GM19328 (cell line): Measurements from ENCODE around the gene AHCY.
"Not testable (repeated sequence)": the region's sequence is repeated elsewhere in the genome, so short reads cannot be mapped to it uniquely, and the experiment has no call there.

ENCODE experiments used
- ATAC-seq: cut with Tn5 transposase; IDR thresholded peaks from one replicate; pipeline ENCODE4 v1.9.1; 2021; ENCODE audit warnings: mild to moderate bottlenecking, moderate library complexity; ENCODE audit not compliant: unreplicated experiment

Gene AHCY

DNA sequence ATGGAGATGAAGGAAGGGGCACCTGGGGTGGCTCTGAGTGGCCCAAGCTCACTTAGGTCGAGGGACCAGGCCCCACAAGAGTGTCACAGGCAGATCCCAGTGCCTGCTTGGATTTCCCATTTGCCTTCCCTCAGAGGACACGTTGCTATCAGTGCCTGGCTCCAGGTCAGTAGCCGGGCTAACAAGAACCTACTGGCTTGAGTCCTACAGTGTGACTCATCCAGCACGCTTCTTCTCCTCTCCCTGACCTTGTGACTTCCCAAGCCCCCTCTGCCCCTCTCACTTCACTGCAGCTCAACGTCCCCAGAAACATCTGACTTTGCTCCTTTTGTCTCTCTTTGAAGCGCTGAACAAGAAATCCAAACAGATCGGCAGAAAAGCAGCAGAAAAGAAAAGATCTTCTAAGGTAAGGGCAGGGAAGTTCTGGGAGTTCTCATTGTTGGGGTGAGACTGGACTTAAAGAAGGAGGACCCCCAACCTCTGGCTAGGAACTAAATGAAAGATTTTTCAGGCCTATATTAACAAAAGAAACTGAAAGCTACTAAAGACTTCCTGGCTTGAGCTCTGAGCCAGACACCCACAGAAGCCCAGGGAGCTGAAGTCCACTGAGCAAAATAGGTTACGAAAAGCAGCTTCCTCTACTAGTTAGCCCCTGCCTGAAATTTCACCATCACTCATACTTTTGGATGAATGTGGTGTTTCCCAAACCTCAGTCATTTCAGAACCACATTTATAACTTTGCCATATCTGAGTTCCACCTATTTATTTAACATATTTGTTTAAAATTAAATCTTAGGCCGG is 40.5 kb downstream of the AHCY start:
- no peak for ATAC-seq

DNA sequence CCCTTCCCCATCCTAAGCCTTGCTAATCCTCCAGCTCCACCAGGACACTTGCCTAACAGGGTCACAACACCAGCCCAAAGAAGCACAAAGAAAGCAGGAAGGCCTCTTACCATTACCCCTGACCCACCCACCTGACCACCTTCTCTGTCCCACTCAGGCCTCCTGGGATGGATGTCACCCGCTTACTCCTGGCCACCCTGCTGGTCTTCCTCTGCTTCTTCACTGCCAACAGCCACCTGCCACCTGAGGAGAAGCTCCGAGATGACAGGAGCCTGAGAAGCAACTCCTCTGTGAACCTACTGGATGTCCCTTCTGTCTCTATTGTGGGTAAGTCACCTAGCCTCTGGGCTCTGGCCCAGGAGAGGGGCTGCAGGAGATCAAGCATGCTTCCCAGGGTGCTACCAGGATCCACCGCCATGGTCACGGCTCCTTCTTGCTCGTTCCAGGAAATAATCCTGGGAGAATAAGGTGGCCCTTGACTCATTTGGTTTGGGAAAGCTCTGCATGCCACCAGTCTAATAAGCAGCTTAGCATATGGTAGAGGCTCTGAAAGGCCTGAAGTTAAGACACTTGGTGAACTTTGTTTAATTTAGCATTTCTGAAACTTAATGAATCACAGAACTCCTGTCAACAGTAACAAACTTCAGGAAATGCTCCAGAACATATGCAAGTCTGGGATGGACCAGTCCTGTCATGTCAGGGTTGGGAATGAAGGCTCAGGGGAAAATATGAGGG is 42.8 kb downstream of the AHCY start:
- ATAC-seq = no peak

DNA sequence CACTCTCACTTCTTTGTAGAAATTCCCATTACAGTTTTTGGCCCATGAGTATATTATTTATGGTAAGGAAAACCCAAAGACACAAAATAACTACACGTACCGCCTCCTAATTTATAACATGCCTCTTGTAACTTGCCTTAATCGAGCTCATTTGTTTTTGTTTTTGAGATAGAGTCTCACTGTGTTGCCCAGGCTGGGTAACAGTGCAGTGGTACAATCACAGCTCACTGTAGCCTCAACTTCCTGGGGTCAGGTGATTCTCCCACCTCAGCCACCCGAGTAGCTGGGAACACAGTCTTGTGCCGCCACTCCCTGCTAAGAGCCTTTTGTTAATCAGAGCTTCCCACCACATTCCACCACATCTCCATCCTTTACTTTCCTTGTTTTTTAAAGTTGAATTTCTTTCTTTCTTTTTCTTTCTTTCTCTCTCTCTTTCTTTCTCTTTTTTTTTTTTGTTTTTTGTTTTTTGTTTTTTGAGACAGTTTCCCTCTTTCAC is 46.5 kb downstream of the AHCY start:
- ATAC-seq = no peak

DNA sequence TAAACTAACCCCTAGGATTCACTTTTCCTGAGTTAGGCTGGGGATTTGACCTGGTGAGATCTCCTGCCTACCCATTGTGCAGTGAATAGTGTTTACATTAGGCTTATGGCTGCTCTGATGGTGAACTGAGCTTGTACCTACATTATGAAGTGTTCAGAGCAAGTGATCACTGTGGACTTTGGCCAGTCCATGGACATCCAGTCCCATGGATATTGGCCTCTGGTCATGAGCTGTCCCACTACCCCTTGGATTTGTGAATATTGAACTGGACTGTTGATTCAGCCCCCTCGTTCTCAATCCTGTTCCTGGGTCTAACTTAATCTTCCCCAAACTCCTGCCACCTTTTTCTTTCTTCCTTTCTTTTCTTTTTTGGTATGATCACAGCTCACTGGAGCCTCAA is 48.2 kb downstream of the AHCY start:
- no peak for ATAC-seq

DNA sequence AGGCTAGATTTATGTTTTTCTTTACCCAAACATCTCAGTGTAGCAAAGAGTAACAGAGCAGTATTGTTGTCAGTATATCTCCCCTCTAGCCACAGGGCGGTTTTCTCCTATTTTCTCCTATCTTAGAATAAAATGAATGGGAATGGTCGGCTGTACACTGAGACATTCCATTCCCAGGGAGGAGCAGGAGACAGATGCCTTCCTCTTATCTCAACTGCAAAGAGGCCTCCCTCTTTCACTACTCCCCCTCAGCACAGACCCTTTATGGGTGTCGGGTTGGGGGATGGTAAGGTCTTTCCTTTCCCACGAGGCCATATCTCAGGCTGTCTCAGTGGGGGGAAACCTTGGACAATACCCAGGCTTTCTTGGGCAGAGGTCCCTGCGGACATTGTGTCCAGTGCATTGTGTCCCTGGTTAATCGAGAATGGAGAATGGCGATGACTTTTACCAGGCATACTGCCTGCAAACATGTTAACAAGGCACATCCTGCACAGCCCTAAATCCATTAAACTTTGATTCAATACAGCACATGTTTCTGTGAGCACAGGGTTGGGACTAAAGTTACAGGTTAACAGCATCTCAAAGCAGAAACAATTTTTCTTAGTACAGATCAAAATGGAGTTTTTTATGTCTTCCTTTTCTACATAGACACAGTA is 50.6 kb downstream of the AHCY start:
- ATAC-seq = not testable (repeated sequence)

DNA sequence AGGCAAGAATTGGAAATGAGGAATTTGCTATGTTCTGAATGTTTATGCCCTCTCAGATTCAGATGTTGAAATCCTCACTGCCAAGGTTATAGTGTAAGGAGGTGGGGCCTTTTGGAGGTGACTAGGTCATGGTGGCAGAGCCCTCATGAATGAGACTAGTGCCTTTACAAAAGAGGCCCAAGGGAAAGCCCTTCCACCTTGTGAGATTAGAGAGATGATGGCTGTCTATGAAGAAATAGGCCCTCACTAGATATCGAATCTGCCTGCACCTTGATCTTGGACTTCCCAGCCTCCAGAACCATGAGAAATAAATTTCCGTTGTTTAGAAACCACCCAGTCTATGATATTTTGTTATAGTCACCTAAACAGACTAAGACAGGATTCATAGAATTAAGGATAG is 51.5 kb downstream of the AHCY start:
- no peak for ATAC-seq

DNA sequence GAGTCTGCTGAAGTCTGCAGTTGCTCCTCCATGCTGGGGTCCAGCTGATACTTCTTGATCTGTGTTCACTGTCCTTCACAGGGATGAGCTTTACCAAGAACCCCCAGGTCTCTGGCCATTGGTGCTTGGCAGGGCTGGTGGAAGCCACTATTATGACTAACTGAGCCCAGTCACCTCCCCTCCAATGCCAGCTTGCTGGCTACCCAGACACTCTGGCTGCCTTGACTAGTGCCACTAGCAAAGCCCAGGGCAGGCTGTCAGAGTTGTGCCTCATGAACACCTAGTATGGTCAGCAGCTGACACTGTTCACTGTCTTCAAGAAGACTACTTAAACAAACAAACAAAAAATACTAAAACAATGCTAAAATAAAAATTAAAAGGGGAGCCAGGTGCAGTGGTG is 53.1 kb downstream of the AHCY start:
- no peak for ATAC-seq

DNA sequence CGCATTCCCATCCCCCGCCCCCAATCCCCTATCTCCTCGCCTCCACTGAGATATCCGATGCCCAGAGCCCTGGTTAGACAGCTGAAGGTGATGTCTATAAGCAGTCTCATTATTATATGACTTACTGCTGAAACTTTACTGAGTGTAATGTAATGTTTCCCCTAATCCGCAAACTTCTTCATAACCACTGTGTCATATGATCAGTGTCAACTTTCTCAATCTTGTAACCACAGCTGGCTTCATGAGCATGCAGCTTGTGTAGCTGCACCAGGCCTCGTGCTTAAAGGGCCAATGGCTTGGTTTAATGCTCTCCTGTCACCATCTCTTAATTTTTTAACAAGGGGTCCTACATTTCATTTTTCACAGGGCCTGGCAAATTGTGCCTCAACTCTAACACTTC is 53.9 kb downstream of the AHCY start:
- no peak for ATAC-seq

DNA sequence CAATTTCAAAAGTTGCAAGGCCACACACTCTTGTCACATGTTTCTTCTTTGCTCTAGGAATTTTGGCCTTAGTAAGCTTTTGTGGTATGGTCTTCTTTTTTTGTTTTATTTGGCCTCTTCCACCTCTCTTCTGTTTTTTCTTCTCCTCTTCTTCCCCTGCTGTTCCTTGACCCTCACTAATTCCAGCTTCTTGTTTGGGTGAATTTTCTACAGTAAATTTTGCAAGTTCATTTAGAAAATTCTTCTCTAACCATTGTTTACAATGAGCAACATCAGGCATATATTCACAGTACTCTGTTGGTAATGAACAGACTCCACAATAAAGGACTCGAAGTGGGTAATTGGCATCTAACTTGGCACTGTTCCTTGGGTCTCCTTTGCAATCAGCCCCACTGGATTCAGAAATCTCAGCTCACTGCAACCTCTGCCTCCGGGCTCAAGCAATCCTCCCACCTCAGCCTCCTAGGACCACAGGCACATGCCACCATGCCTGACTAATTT is 57.0 kb downstream of the AHCY start:
- ATAC-seq = no peak

DNA sequence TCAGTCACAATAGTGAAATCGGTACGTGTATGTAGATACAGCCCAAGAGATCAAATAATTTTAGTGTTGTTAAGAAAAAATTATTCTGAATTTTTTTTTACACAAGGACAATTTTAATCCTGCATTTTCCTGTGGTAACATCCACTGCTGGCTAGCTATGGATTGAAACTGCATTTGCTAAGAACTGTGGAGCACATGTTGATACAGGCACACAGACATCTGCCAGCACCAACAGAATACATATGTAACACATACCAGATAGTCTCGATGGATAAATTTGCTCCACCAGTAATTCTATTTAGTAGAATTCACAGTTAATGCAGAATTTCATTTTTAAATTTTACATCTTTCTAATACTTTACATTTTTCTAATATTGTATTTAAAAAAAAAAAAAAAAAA is 59.8 kb downstream of the AHCY start:
- no peak for ATAC-seq

DNA sequence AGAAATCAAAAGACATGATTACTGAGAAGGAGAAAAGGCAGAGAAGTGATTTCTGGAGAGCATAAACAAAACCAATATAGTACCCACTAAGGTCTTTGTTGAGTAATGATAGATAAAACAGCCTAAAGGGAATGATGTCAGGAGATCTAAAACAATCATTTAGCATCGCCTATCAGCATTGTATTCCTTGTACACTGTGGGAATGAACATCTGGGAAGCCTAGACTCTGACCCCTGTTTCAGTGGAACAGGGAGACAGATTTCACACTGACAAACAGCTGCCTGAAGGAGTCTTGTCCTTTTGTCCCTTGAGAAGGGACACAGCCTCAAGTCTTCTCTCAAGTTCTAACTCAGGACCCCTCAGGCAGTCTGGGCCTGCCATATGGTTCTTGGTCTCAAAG is 60.3 kb downstream of the AHCY start:
- ATAC-seq = no peak

DNA sequence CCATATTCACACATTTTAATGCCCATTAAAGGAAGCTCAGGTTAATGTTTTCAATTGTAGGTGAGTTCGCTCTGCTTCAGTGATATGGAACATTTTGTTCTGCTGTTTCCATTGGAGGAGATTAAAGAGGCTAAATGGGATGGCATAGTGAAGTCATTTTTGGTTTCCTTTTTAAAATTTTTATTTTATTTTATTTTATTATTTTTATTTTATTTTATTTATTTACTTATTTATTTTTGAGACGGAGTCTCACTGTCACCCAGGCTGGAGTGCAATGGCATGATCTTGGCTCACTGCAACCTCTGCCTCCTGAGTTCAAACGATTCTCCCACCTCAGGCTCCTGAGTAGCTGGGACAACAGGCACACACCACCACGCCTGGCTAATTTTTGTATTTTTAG is 61.1 kb downstream of the AHCY start:
- not testable (repeated sequence) for ATAC-seq

DNA sequence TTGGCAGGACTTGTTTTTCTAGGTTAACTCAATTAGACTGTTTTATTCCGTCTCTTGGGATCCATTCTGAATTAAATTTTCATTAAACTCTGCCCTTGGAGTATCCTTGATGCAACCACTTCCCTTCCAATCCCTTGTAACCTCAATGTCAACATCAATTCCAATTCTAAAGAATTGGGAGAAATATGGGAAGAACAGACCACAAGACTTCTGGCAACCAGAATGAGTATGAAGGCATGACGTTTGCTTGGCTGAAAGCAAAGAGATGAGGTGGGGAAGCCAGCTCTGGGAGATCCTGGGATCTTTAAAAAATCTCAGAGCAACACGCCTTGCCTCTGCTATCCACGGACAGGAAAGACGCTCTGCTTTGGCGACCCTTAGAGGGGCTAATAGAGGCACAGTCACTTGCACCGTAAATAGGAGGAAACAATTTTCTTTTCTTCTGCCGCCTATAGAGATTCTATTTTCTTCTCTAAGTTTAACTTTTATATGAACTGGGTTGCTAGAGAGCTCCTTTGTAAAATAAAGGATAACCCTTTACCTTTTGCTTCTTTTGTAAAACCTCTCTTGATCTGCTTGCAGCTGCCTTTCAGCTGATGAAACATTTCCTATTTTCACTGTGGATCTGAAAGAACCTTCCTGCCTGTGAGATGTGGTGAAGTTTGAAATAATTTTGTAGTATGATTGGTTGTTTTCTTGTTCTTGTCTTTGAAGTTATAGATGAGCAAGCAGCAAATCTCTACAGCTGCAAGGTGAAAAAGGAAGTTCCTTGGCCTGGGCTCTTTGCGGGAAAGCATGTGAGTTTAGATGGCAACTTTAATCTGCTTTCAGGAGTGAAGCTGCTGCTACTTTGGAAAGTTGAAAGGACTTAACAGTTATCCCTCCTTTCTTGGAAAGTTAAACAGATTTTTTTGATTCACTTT is 62.2 kb downstream of the AHCY start, which contains the start of gene ASIP:
ASIP (plus strand) TSS at position 731 of the 923 bp plus-strand sequence. CDS start 18,952 bp downstream, outside the sequence.
- no peak for ATAC-seq

DNA sequence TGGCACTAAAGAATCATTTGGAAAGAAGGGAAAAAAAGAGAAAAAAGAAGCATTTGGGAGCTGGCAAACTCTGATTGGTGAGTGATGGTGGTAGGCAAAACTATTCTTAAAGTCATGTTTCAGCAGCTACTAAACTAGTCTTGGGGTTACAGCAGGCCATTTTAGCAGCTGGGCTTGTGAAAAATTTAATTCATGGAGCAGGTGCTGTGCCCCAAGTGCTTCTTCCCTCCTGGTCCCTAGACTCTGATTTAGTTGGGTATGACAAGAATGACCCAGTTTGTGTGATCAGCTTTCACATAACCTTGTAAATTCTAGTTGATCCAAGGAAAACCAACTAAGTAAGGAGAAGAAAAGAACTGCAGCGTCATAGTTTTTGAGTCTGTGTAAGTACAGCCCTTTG is 63.0 kb downstream of the AHCY start:
- ATAC-seq = no peak

DNA sequence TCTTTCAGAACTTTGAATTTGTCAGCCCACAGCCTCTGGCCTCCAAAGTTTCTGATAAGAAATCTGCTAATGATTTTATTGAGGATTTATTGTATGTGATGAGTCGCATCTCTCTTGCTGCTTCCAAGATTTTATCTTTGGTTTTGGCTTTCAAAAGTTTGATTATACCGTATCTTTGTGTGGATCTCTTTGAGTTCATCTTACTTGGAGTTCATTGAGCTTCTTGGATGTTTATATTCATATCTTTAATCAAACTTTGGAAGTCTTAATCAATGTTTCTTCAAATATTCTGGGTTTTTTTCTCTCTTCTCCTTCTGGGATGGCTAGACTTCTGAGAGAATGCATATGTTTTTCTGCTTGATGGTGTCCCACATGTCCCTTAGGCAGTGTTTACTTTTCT is 65.2 kb downstream of the AHCY start:
- no peak for ATAC-seq

DNA sequence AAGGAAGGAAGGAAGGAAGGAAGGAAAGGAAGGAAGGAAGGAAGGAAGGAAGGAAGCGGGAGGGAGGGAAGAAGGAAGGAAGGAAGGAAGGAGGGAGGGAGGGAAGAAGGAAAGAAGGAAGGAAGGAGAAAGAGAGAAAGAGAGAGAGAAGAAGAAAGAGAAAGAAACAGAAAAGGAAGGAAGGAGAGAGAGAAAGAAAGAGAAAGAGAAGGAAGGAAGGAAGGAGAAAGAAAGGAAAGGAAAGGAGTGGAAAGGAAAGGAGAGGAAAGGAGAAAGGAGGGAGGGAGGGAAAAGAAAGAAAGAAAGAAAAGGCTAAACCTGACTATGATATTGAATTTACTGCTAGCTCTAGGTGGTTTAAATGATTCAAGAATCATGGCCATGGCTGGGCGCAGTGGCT is 67.3 kb downstream of the AHCY start:
- no peak for ATAC-seq

DNA sequence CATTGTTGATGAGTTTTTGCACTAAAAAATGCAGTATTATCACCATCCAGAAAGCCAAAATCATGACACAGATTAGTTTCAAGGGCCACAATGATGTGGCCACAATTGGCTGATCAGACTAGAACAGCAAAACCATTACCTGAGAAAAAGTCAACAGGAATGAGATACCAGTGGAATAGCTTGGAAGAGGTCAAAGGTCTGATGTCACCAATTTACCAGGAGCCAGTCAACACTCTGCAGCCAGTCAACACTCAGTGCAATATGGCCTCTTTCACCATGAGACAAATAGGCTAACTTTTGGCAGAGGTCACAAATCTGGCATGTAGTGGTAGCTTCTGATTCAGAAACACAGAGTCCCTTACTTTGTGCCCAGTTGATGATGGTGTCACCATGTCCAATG is 69.5 kb downstream of the AHCY start:
- ATAC-seq = no peak

DNA sequence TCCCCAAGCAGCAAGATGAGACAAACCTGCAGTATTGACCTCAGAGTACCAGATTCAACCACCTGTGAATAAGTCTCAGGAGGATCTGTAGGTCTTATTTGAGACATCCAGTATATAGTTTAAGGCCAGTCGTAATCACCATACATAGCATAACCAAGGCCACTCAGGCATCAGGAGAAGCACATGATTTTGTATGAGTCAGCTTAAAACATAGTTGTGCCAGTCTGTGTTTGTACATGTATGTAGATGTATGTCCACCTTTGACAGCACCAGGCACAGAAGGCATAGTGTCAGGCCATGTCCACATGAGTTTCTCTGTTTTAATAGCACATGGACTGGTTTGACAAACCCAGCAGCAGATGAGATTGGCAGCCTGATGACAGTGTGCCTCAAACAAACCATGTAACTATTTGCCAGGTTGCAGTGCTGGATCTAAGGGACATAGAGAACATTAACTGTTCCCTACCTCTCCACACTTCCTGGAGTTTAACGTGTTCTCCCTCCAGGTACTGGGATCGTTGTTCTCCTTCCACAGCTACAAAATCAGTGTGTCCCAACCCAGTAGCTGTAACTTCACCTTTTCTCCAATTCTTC is 70.6 kb downstream of the AHCY start:
- ATAC-seq = no peak

DNA sequence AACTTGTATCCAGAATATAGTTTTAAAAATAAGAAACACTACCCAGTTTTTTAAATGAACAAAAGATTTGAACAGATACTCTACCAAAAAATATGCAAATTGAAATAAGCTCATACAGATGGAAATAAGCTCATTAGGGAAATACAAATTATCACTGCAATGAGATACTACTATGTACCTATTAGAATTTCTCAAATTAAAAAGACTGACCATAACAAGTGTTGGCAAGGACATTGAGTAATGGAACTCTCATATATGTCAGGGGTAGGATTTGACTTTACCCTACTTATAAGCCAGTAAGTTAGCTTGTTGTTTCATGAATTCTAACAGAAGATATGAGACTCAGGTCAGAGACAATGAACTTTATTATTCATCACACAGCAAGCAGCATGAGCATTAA is 71.5 kb downstream of the AHCY start:
- ATAC-seq = no peak
